ENCODE data around the gene C16orf90. TPM values are rescaled to one million over a fixed set of nuclear protein-coding genes. Genes with fewer than 3 reads are reported as not detected.
A peak's percentile ranks its signal among the peaks of the same experiment; 100 is the strongest.
"Not testable (repeated sequence)": the region's sequence is repeated elsewhere in the genome, so short reads cannot be mapped to it uniquely, and the experiment has no call there.

Gene C16orf90
- total RNA-seq, 1 donor, result not detected

- H3K4me3 ChIP-seq (ENCODE audit: low read depth, low read length), result no peak overlapping the region
- no peak for DNase-seq (ENCODE audit: low read depth)
- TF ChIP-seq CTCF (IDR thresholded peaks at IDR 0.05; ENCODE audit: insufficient read depth, low read depth, low read length), result no peak
These were observed 8.2 kb upstream of the C16orf90 start for GRCh38 chr16:3503523-3503922.

DNA sequence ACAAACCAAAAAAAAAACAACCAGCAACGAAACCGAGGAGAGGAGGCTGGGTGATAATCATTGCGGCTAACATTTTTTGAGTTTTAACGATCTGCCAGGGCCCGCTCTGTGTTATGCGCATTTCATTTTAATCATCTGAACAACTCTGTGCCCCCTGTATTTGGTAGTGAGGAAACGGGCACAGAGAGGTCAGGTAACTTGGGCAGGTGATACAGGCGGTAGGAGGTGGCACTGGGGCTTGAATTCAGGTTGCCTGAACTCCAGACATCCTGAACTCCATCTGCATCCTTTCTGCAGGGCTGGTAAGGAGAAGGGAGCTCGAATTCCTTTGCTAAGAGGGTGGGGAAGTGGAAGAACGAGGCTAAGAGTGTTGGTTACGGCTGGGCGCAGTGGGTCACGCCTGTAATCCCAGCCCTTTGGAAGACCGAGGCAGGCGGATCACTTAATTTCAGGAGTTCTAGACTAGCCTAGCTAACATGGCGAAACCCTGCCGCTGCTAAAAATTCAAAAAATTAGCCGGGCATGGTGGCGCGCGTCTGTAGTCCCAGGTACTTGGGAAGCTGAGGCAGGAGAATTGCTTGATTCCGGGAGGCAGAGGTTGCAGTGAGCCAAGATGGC, 6.6 kb upstream of the C16orf90 start:
- no peak for DNase-seq (ENCODE audit: low read depth)
- H3K4me3 ChIP-seq (ENCODE audit: low read depth, low read length), result peak overlapping the region; percentile 77
- TF ChIP-seq CTCF (IDR thresholded peaks at IDR 0.05; ENCODE audit: insufficient read depth, low read depth, low read length), result no peak

DNA sequence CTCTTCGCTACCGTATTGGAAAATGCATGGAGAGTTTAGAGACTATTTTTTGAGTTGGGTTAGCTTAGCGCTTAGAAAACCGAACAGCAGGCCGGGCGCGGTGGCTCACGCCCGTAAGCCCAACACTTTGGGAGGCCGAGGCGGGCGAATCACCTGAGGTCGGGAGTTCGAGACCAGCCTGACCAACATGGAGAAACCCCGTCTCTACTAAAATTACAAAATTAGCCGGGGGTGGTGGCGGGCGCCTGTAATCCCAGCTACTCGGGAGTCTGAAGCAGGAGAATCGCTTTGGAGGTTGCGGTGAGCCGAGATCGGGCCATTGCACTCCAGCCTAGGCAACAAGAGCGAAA, 6.1 kb upstream of the C16orf90 start:
- not testable (repeated sequence) for DNase-seq (ENCODE audit: low read depth)
- peak overlapping the region; percentile 77 for H3K4me3 ChIP-seq (ENCODE audit: low read depth, low read length)

DNA sequence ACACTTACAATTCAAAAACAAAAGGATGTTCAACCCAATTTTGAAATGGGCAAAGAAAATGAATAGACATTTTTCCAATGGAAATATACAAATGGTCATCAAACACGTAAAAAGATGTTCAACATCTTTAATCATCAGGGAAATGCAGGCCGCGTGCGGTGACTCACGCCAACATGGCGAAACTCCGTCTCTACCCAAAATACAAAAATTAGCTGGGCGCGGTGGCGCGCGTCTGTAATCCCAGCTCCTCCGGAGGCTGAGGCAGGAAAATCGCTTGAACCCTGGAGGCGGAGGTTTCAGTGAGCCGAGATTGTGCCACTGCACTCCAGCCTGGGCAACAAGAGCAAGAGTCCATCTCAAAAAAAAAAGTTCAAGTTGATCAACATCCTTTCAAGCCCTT, 3.7 kb upstream of the C16orf90 start:
- DNase-seq (ENCODE audit: low read depth), result no peak
- no peak overlapping the region for H3K4me3 ChIP-seq (ENCODE audit: low read depth, low read length)
- no peak for TF ChIP-seq CTCF (IDR thresholded peaks at IDR 0.05; ENCODE audit: insufficient read depth, low read depth, low read length)

DNA sequence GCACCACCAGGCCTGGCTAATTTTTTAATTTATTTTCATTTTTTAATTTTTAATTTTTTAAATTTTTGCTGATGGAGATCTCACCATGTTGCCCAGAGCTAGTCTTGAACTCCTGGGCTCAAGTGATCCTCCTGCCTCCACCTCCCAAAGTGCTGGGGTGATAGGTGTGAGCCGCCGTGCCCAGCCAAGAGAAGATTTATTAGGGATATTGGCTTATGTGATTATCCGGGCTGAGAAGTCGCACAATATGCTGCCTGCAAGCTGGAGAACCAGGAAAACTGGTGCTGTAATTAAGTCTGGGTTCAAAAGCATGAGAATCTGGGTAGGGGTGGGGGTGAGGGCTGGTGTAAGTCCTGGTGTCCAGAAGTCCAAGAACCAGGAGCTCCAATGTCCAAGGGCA, 2.5 kb upstream of the C16orf90 start:
- no peak for TF ChIP-seq CTCF (IDR thresholded peaks at IDR 0.05; ENCODE audit: insufficient read depth, low read depth, low read length)
- H3K4me3 ChIP-seq (ENCODE audit: low read depth, low read length), result no peak overlapping the region
- DNase-seq (ENCODE audit: low read depth), result no peak

GRCh38 chr16:3496386-3496785, 1.1 kb upstream of the C16orf90 start:
- no peak for DNase-seq (ENCODE audit: low read depth)
- H3K4me3 ChIP-seq (ENCODE audit: low read depth, low read length), result no peak overlapping the region
- no peak for TF ChIP-seq CTCF (IDR thresholded peaks at IDR 0.05; ENCODE audit: insufficient read depth, low read depth, low read length)

- no peak for TF ChIP-seq CTCF (IDR thresholded peaks at IDR 0.05; ENCODE audit: insufficient read depth, low read depth, low read length)
- DNase-seq (ENCODE audit: low read depth), result no peak
These were observed 809 bp downstream of the C16orf90 start for GRCh38 chr16:3494386-3494973.

More at GRCh38 chr16:3494386-3494973, 809 bp downstream of the C16orf90 start:
- H3K4me3 ChIP-seq (ENCODE audit: low read depth, low read length), result no peak overlapping the region

All from fibroblast of villous mesenchyme (primary cell).